ENCODE results near the gene USP49.

The USP49 gene

GRCh38 chr6:41744236-41744787 lies 150.9 kb downstream of the USP49 start:
- Histone ChIP-seq H3K27ac (ENCODE audit: low read length) (no peak overlapping the region), H3K4me1 (ENCODE audit: insufficient read depth, low read length) (no peaks in the 10 kb centered on the region), H3K36me3 (ENCODE audit: insufficient read depth, low read length) (no peaks in the 10 kb centered on the region), H3K79me2 (ENCODE audit: insufficient read depth, low read length) (no peaks in the 10 kb centered on the region), H3K27me3 (ENCODE audit: insufficient read depth, low read length, poor library complexity) (no peaks in the 10 kb centered on the region), H3K4me2 (ENCODE audit: insufficient read depth, low read length) (no peak overlapping the region), H3K9ac (ENCODE audit: low read depth, low read length) (no peak overlapping the region), H2AFZ (ENCODE audit: low read depth, low read length) (no peak overlapping the region), H3K4me3 (ENCODE audit: low read depth in 1 of 2, low read length in 2 of 2) (no peak overlapping the region), H4K20me1 (ENCODE audit: insufficient read depth, low read length) (no peaks in the 10 kb centered on the region), H3K9me3 (ENCODE audit: insufficient read depth, low read length, severe bottlenecking) (no peaks in the 10 kb centered on the region)
- TF ChIP-seq EZH2 (IDR thresholded peaks at IDR 0.05; ENCODE audit: borderline replicate concordance, low read depth, low read length, severe bottlenecking) (no peak), CTCF (IDR thresholded peaks at IDR 0.05; ENCODE audit: borderline replicate concordance, extremely low read depth, low read length, poor library complexity, severe bottlenecking) (no peak)
- ATAC-seq (ENCODE audit: insufficient read depth, low read depth): no peak
- DNase-seq: no peak

GRCh38 chr6:41743406-41744235 lies 151.6 kb downstream of the USP49 start:
- no peaks in the 10 kb centered on the region for H3K27me3 ChIP-seq (ENCODE audit: insufficient read depth, low read length, poor library complexity)
- no peak overlapping the region for H2AFZ ChIP-seq (ENCODE audit: low read depth, low read length)
- no peaks in the 10 kb centered on the region for H3K9me3 ChIP-seq (ENCODE audit: insufficient read depth, low read length, severe bottlenecking)
- no peak for ATAC-seq (ENCODE audit: insufficient read depth, low read depth)
- no peak overlapping the region for H3K27ac ChIP-seq (ENCODE audit: low read length)
- H4K20me1 ChIP-seq (ENCODE audit: insufficient read depth, low read length): no peaks in the 10 kb centered on the region
- no peak overlapping the region for H3K4me2 ChIP-seq (ENCODE audit: insufficient read depth, low read length)
- no peak for DNase-seq
- H3K36me3 ChIP-seq (ENCODE audit: insufficient read depth, low read length): no peaks in the 10 kb centered on the region
- no peak overlapping the region for H3K4me3 ChIP-seq (ENCODE audit: low read depth in 1 of 2, low read length in 2 of 2)
- no peak for TF ChIP-seq EZH2 (IDR thresholded peaks at IDR 0.05; ENCODE audit: borderline replicate concordance, low read depth, low read length, severe bottlenecking)
- no peak for TF ChIP-seq CTCF (IDR thresholded peaks at IDR 0.05; ENCODE audit: borderline replicate concordance, extremely low read depth, low read length, poor library complexity, severe bottlenecking)
- H3K4me1 ChIP-seq (ENCODE audit: insufficient read depth, low read length): no peaks in the 10 kb centered on the region
- H3K79me2 ChIP-seq (ENCODE audit: insufficient read depth, low read length): no peaks in the 10 kb centered on the region
- H3K9ac ChIP-seq (ENCODE audit: low read depth, low read length): no peak overlapping the region

GRCh38 chr6:41741625-41742490 lies 153.3 kb downstream of the USP49 start:
- H3K9ac ChIP-seq (ENCODE audit: low read depth, low read length): no peak overlapping the region
- no peaks in the 10 kb centered on the region for H3K27me3 ChIP-seq (ENCODE audit: insufficient read depth, low read length, poor library complexity)
- no peaks in the 10 kb centered on the region for H3K79me2 ChIP-seq (ENCODE audit: insufficient read depth, low read length)
- DNase-seq (no peak), ATAC-seq (ENCODE audit: insufficient read depth, low read depth) (0 out of 3 replicates have a peak, but pooled peaks have one; percentile 27)
- TF ChIP-seq EZH2 (IDR thresholded peaks at IDR 0.05; ENCODE audit: borderline replicate concordance, low read depth, low read length, severe bottlenecking) (no peak), CTCF (IDR thresholded peaks at IDR 0.05; ENCODE audit: borderline replicate concordance, extremely low read depth, low read length, poor library complexity, severe bottlenecking) (no peak)
- H4K20me1 ChIP-seq (ENCODE audit: insufficient read depth, low read length): no peaks in the 10 kb centered on the region
- H3K27ac ChIP-seq (ENCODE audit: low read length): no peak overlapping the region
- no peaks in the 10 kb centered on the region for H3K4me1 ChIP-seq (ENCODE audit: insufficient read depth, low read length)
- H2AFZ ChIP-seq (ENCODE audit: low read depth, low read length): no peak overlapping the region
- H3K9me3 ChIP-seq (ENCODE audit: insufficient read depth, low read length, severe bottlenecking): no peaks in the 10 kb centered on the region
- no peaks in the 10 kb centered on the region for H3K36me3 ChIP-seq (ENCODE audit: insufficient read depth, low read length)
- no peak overlapping the region for H3K4me3 ChIP-seq (ENCODE audit: low read depth in 1 of 2, low read length in 2 of 2)
- H3K4me2 ChIP-seq (ENCODE audit: insufficient read depth, low read length): no peak overlapping the region

All from DND-41 (cell line).